ENCODE measurements around the gene RHBDD1. TPM values are rescaled to one million over a fixed set of nuclear protein-coding genes. Genes with fewer than 3 reads are reported as not detected.

Gene RHBDD1
- polyA plus RNA-seq, 3 donors: 8.1 to 19.5 (median 15.5) TPM

- Histone ChIP-seq H4K20me1 (ENCODE audit: insufficient read depth, low read length) (no peaks in the 10 kb centered on the region), H2AFZ (ENCODE audit: insufficient read depth, low read depth, low read length, poor library complexity, severe bottlenecking) (no peak overlapping the region), H3K9ac (ENCODE audit: insufficient read depth, low read length, poor library complexity, severe bottlenecking) (no peak overlapping the region), H3K79me2 (ENCODE audit: insufficient read depth, low read length) (no peaks in the 10 kb centered on the region), H3K4me3 (replicated peaks in 1 of 3; ENCODE audit: low read depth in 2 of 3, low read length in 3 of 3) (no peak overlapping the region), H3K4me2 (replicated peaks; ENCODE audit: extremely low read depth, low read length, poor library complexity, severe bottlenecking) (no peak overlapping the region), H3K9me3 (replicated peaks in 1 of 2; ENCODE audit: control insufficient read depth in 1 of 2, insufficient read depth in 1 of 2, low read length in 2 of 2) (no peaks in the 10 kb centered on the region), H3K27ac (ENCODE audit: low read depth in 1 of 2, low read length in 2 of 2) (no peak overlapping the region), H3K27me3 (ENCODE audit: control insufficient read depth in 2 of 2, insufficient read depth in 2 of 2, low read length in 2 of 2) (no peaks in the 10 kb centered on the region), H3K4me1 (ENCODE audit: control insufficient read depth in 1 of 2, insufficient read depth in 2 of 2, low read length in 2 of 2) (no peaks in the 10 kb centered on the region), H3K36me3 (replicated peaks in 1 of 2; ENCODE audit: control insufficient read depth in 1 of 2, insufficient read depth in 2 of 2, low read length in 2 of 2) (no peaks in the 10 kb centered on the region)
- H3K4me3 Mint-ChIP-seq: no peak overlapping the region
- no peak for DNase-seq
- intact Hi-C loops (cut with micrococcal nuclease): no loop called here
- no peaks in the 10 kb centered on the region for H3K4me1 Mint-ChIP-seq
- 100% methylated on average over 2 of the region's 16 CpGs for WGBS (ENCODE audit: insufficient coverage)
- no peak for TF ChIP-seq CTCF (IDR thresholded peaks at IDR 0.05)
- H3K36me3 Mint-ChIP-seq: peaks cover 0 to 4% of the 10 kb centered on the region in 2 donors
- peaks cover 3 to 6% (median 4%) of the 10 kb centered on the region in 3 donors for H3K27me3 Mint-ChIP-seq (ENCODE audit: low read depth in 3 of 3)
- H3K9me3 Mint-ChIP-seq: peaks cover 0 to 7% (median 0%) of the 10 kb centered on the region in 7 donors
- no peak overlapping the region for H3K27ac Mint-ChIP-seq
Observed at GRCh38 chr2:227006189-227006897, 170.5 kb downstream of the RHBDD1 start.

GRCh38 chr2:227007148-227007547, 171.3 kb downstream of the RHBDD1 start:
- H3K27ac Mint-ChIP-seq: no peak overlapping the region
- no peaks in the 10 kb centered on the region for H3K4me1 Mint-ChIP-seq
- H3K36me3 Mint-ChIP-seq: peaks cover 0 to 3% of the 10 kb centered on the region in 2 donors
- DNase-seq: no peak
- peaks cover 4 to 7% (median 6%) of the 10 kb centered on the region in 3 donors for H3K27me3 Mint-ChIP-seq (ENCODE audit: low read depth in 3 of 3)
- H3K36me3 ChIP-seq (replicated peaks in 1 of 2; ENCODE audit: control insufficient read depth in 1 of 2, insufficient read depth in 2 of 2, low read length in 2 of 2): no peaks in the 10 kb centered on the region
- H3K9ac ChIP-seq (ENCODE audit: insufficient read depth, low read length, poor library complexity, severe bottlenecking): no peak overlapping the region
- no peak overlapping the region for H3K4me3 Mint-ChIP-seq
- H3K27ac ChIP-seq (ENCODE audit: low read depth in 1 of 2, low read length in 2 of 2): no peak overlapping the region
- peaks cover 0 to 6% (median 0%) of the 10 kb centered on the region in 7 donors for H3K9me3 Mint-ChIP-seq
- no peak overlapping the region for H2AFZ ChIP-seq (ENCODE audit: insufficient read depth, low read depth, low read length, poor library complexity, severe bottlenecking)
- H3K4me2 ChIP-seq (replicated peaks; ENCODE audit: extremely low read depth, low read length, poor library complexity, severe bottlenecking): no peak overlapping the region
- no peaks in the 10 kb centered on the region for H3K27me3 ChIP-seq (ENCODE audit: control insufficient read depth in 2 of 2, insufficient read depth in 2 of 2, low read length in 2 of 2)
- intact Hi-C loops (cut with micrococcal nuclease): no loop called here
- no peak for TF ChIP-seq CTCF (IDR thresholded peaks at IDR 0.05)
- H3K79me2 ChIP-seq (ENCODE audit: insufficient read depth, low read length): no peaks in the 10 kb centered on the region
- 88% methylated on average over 7 of the region's 9 CpGs for WGBS (ENCODE audit: insufficient coverage)
- H3K9me3 ChIP-seq (replicated peaks in 1 of 2; ENCODE audit: control insufficient read depth in 1 of 2, insufficient read depth in 1 of 2, low read length in 2 of 2): no peaks in the 10 kb centered on the region
- no peaks in the 10 kb centered on the region for H3K4me1 ChIP-seq (ENCODE audit: control insufficient read depth in 1 of 2, insufficient read depth in 2 of 2, low read length in 2 of 2)
- H4K20me1 ChIP-seq (ENCODE audit: insufficient read depth, low read length): no peaks in the 10 kb centered on the region
- H3K4me3 ChIP-seq (replicated peaks in 1 of 3; ENCODE audit: low read depth in 2 of 3, low read length in 3 of 3): no peak overlapping the region

Data from CD14-positive monocyte (primary cell).